Karpas-422 (cell line): ENCODE data around the gene PRKCH. TPM values are rescaled to one million over a fixed set of nuclear protein-coding genes. Genes with fewer than 3 reads are reported as not detected.

Experiments
- DNase-seq: peaks from one replicate; pipeline ENCODE4 v3.0.0-alpha.2; 2015
- H2AFZ ChIP-seq: fragments of 200-600 bp; sonication (generic); 2 replicates; pipeline ENCODE4 v1.6.1; 2014; ENCODE audit warnings: antibody characterized with exemption, low read length, mixed read lengths
- H3K27ac ChIP-seq: fragments of 200-600 bp; sonication (generic); 2 replicates; pipeline ENCODE4 v1.5.1; 2014; ENCODE audit warnings: mild to moderate bottlenecking, low read length, moderate library complexity
- H3K27me3 ChIP-seq: fragments of 200-600 bp; sonication (generic); 2 replicates; pipeline ENCODE4 v1.6.1; 2014; ENCODE audit warnings: low read length, mixed read lengths
- H3K36me3 ChIP-seq: fragments of 200-600 bp; sonication (generic); 2 replicates; pipeline ENCODE4 v1.6.1; 2014; ENCODE audit warnings: low read length, mixed read lengths; ENCODE audit not compliant: insufficient read depth
- H3K4me1 ChIP-seq: fragments of 200-600 bp; sonication (generic); 2 replicates; pipeline ENCODE4 v1.6.1; 2014; ENCODE audit warnings: mild to moderate bottlenecking, low read length, mixed read lengths
- H3K4me2 ChIP-seq: fragments of 200-600 bp; sonication (generic); 2 replicates; pipeline ENCODE4 v1.6.1; 2014; ENCODE audit warnings: low read length, low read depth, mild to moderate bottlenecking; ENCODE audit not compliant: poor library complexity, severe bottlenecking
- H3K4me3 ChIP-seq: fragments of 200-600 bp; sonication (generic); 2 replicates; pipeline ENCODE4 v1.5.1; 2014; ENCODE audit warnings: mild to moderate bottlenecking, antibody characterized with exemption, low read length, mixed read lengths
- H3K79me2 ChIP-seq: fragments of 200-600 bp; sonication (generic); 2 replicates; pipeline ENCODE4 v1.6.1; 2014; ENCODE audit warnings: mild to moderate bottlenecking, low read length, mixed read lengths
- H3K9ac ChIP-seq: fragments of 200-600 bp; sonication (generic); 2 replicates; pipeline ENCODE4 v1.6.0; 2014; ENCODE audit warnings: low read length
- H3K9me2 ChIP-seq: fragments of 200-600 bp; sonication (generic), shearing (Covaris generic); replicated peaks from 2 replicates; pipeline ENCODE4 v1.6.0; 2014; ENCODE audit warnings: mild to moderate bottlenecking, low read length, moderate library complexity; ENCODE audit not compliant: insufficient read depth
- H3K9me3 ChIP-seq: fragments of 300-700, 200-600 bp; sonication (generic); 2 replicates; pipeline ENCODE4 v1.6.1; 2014; ENCODE audit warnings: low read length, mixed read lengths
- H4K20me1 ChIP-seq: fragments of 200-600 bp; sonication (generic); 2 replicates; pipeline ENCODE4 v1.6.1; 2014; ENCODE audit warnings: mild to moderate bottlenecking, antibody characterized with exemption, low read length, low read depth; ENCODE audit not compliant: insufficient read depth
- total RNA-seq: library from RNA; depleted of rRNA; stranded (reverse); fragments of >200 nt; shearing (Covaris generic); gene quantifications from 2 replicates; pipeline ENCODE4 v1.2.3, GENCODE V29; 2014; ENCODE audit warnings: low replicate concordance

Gene PRKCH
- total RNA-seq, 1 experiment from 2014 or later = 7.0 TPM

DNA sequence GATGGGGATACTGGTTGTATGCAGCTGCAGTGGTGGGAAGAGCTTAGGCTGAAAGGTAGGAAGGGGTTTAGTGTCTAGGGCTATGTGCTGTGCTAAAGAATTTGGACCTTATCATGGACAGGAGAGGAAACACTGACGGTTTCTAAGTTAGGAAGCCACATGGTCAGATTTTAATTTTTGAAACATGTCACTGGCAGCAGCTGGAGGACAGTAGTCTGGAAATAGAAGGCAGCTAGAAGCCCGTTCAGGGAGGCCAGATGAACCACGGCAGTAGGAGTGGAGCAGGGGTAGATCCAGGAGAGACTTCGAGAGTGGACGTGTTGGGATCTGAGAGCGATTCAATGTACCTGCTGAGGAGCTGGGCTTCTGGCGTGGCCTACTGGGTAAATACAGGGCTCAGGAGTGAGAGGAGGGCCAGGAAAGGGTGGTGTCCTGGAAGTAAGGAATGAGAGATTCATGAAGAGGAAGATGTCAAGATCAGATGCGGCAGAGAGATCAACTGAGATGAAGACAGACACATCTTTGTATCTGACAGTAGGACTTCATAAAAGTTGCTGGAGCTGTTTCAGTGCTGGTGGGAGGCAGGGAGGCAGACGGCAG is 64.9 kb downstream of the PRKCH start:
- DNase-seq = no peak

DNA sequence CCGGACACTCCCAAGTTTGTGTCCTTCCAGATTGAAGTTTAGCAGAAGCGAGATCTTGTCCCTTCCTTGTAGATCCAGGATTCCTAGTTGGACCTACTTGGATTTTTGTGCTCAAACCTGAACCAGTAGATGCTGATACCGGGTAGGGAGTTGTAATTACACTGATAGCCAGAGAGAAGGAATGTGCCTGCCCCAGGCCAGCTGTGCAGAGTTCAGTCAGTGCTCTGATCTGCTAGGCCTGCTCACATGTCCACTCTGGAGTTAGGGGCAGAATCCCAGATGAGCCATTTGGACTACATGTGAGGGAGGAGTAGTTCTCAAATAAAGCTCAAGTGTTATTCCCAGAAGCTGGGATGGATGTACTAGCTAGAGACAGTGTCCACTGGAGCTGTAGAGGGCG is 65.7 kb downstream of the PRKCH start:
- H3K36me3 ChIP-seq = no peaks in the 10 kb centered on the region
- no peaks in the 10 kb centered on the region for H3K9me3 ChIP-seq
- H3K9me2 ChIP-seq = no peaks in the 10 kb centered on the region
- H3K4me1 ChIP-seq = peaks cover 35% of the 10 kb centered on the region
- no peaks in the 10 kb centered on the region for H3K79me2 ChIP-seq
- no peak for DNase-seq
- no peak overlapping the region for H3K27ac ChIP-seq
- no peak overlapping the region for H3K9ac ChIP-seq
- no peak overlapping the region for H3K4me2 ChIP-seq
- H2AFZ ChIP-seq = no peak overlapping the region
- no peaks in the 10 kb centered on the region; the same call in 1 of the 2 replicates for H4K20me1 ChIP-seq
- no peak overlapping the region for H3K4me3 ChIP-seq
- H3K27me3 ChIP-seq = no peaks in the 10 kb centered on the region; the same call in 1 of the 2 replicates

More for the DNA sequence above, 64.9 kb downstream of the PRKCH start:
- H3K27me3 ChIP-seq = no peaks in the 10 kb centered on the region; the same call in 1 of the 2 replicates
- H3K79me2 ChIP-seq = no peaks in the 10 kb centered on the region
- no peak overlapping the region for H3K4me2 ChIP-seq
- H4K20me1 ChIP-seq = no peaks in the 10 kb centered on the region; the same call in 1 of the 2 replicates
- H3K36me3 ChIP-seq = no peaks in the 10 kb centered on the region
- no peak overlapping the region for H3K4me3 ChIP-seq
- no peaks in the 10 kb centered on the region for H3K9me2 ChIP-seq
- no peak overlapping the region for H3K9ac ChIP-seq
- H3K4me1 ChIP-seq = peaks cover 31% of the 10 kb centered on the region
- no peak overlapping the region for H3K27ac ChIP-seq
- no peaks in the 10 kb centered on the region for H3K9me3 ChIP-seq
- no peak overlapping the region for H2AFZ ChIP-seq

DNA sequence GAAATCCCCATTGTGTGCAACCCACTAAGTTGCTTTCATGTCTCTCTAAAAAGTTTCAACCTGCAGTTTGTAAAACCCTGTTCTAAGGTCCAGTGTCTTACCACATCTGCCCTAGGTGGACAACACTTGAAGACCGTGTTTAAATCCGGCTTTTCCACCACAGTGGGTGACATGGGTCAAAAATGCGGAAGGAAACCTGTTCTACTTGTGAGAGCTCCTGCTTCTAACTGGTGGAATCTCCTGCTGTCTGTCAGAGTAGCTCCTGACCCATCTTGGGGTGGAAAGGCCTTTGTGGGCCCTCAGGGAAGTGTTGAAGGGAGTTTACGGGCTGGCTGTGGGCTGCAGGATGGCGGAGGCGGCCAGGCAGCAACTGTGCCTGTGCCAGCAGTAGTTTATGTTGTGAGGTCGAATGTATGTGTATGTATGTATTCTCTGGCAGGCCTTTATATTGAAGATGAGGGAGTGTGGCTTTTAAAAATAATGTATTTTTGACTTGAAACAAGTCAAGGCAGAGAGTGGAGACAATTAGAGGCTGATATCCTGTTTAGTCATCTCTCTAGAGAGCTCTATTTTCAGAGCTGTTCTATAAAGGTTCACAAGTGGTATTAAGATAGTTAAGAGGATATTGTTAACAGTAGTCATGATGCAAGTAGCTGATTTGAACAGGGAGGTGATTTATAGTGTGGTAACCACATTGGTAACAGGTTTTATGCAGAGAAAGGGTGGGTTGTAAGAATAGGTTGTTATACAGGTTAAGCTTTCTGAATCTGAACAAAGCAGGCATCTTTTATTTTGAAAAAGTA is 67.0 kb downstream of the PRKCH start:
- H3K9me3 ChIP-seq = no peaks in the 10 kb centered on the region
- H3K36me3 ChIP-seq = no peaks in the 10 kb centered on the region
- H3K4me3 ChIP-seq = peak overlapping the region; percentile 39
- 0 out of 2 replicates have a peak overlapping the region, but pooled peaks have one; percentile 22 for H2AFZ ChIP-seq
- H4K20me1 ChIP-seq = no peaks in the 10 kb centered on the region; the same call in 1 of the 2 replicates
- no peaks in the 10 kb centered on the region; the same call in 1 of the 2 replicates for H3K27me3 ChIP-seq
- H3K27ac ChIP-seq = peak overlapping the region; percentile 50
- H3K4me1 ChIP-seq = peaks cover 40% of the 10 kb centered on the region
- H3K79me2 ChIP-seq = no peaks in the 10 kb centered on the region
- H3K9me2 ChIP-seq = no peaks in the 10 kb centered on the region
- peak overlapping the region; percentile 36 for H3K9ac ChIP-seq
- peak overlapping the region; percentile 64 for H3K4me2 ChIP-seq
- DNase-seq = peak; percentile 88

DNA sequence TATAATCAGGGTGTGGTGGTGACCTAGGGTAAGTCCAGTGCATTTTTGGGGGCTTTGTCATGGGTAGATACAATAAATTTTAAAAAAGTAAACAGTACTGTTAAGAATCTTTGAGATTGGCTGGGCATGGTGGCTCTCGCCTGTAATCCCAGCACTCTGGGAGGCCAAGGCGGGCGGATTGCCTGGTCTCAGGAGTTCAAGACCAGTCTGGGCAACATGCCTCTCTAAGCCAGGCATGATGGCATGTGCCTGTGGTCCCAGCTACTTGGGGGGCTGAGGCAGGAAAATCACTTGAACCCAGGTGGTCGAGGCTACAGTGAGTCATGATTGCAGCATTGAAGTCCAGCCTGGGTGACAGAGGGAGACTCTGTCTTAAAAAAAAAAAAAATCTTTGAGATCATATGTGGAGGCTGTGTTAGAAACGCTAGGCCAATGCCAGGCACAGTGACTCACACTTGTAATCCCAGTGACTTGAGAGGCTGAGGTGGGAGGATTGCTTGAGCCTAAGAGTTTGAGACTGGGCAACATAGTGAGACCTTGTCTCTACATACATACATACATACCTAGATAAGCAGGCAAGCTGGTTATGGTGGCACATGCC is 67.7 kb downstream of the PRKCH start:
- Histone ChIP-seq H4K20me1 (no peaks in the 10 kb centered on the region; the same call in 1 of the 2 replicates), H3K9me2 (no peaks in the 10 kb centered on the region), H2AFZ (no peak overlapping the region), H3K27ac (peak overlapping the region; percentile 50), H3K4me1 (peaks cover 41% of the 10 kb centered on the region), H3K9me3 (no peaks in the 10 kb centered on the region), H3K4me3 (peak overlapping the region; percentile 39), H3K36me3 (no peaks in the 10 kb centered on the region), H3K9ac (peak overlapping the region; percentile 27), H3K79me2 (no peaks in the 10 kb centered on the region), H3K27me3 (no peaks in the 10 kb centered on the region; the same call in 1 of the 2 replicates), H3K4me2 (peak overlapping the region; percentile 64)
- DNase-seq = no peak

DNA sequence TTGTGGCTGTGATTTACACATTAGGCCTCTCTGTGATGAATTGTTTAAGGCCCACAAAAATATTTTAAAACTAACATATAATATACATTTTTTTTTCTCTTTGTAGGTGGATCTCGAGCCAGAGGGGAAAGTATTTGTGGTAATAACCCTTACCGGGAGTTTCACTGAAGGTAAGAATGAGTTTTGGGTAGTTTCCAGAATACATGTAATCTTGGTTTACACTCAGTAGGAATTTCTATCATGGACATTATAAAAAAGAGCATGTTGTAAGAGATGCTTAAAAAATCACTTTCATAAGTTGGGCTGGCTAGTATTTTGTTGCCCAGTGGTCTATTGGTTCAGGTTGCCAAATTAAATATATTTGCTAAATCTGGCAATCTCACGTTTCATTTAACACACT is 69.7 kb downstream of the PRKCH start:
- H3K9me2 ChIP-seq = no peaks in the 10 kb centered on the region
- no peak overlapping the region for H3K27ac ChIP-seq
- no peak for DNase-seq
- H3K4me1 ChIP-seq = peaks cover 38% of the 10 kb centered on the region
- no peaks in the 10 kb centered on the region for H3K79me2 ChIP-seq
- no peak overlapping the region for H3K9ac ChIP-seq
- H3K4me2 ChIP-seq = no peak overlapping the region
- no peaks in the 10 kb centered on the region; the same call in 1 of the 2 replicates for H4K20me1 ChIP-seq
- H3K27me3 ChIP-seq = no peaks in the 10 kb centered on the region; the same call in 1 of the 2 replicates
- no peak overlapping the region for H2AFZ ChIP-seq
- H3K4me3 ChIP-seq = no peak overlapping the region
- no peaks in the 10 kb centered on the region for H3K36me3 ChIP-seq
- H3K9me3 ChIP-seq = no peaks in the 10 kb centered on the region

DNA sequence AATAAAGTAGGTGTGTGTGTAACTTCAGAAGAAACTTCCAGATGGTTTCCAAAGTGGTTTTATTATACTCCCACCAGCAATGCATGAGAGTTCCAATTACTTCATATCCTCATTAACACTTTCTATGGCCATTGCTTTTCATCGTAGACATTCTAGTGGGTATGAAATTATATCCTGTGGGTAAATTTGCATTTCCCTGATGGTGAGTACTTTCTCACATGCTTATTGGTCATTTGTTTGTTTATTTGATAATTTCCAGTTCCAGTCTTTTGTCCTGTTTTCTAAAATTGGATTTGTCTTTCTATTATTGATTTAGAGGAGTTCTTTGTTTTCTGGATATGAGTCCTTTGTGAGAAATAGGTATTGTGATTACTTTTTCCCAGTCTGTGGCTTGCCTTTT is 70.9 kb downstream of the PRKCH start:
- H3K27ac ChIP-seq = no peak overlapping the region
- no peaks in the 10 kb centered on the region for H3K9me2 ChIP-seq
- H3K9me3 ChIP-seq = no peaks in the 10 kb centered on the region
- no peak overlapping the region for H3K4me3 ChIP-seq
- no peak overlapping the region for H3K4me2 ChIP-seq
- H3K9ac ChIP-seq = no peak overlapping the region
- H3K27me3 ChIP-seq = no peaks in the 10 kb centered on the region; the same call in 1 of the 2 replicates
- H3K79me2 ChIP-seq = no peaks in the 10 kb centered on the region
- no peaks in the 10 kb centered on the region for H4K20me1 ChIP-seq
- H3K36me3 ChIP-seq = no peaks in the 10 kb centered on the region
- H3K4me1 ChIP-seq = peaks cover 38% of the 10 kb centered on the region
- H2AFZ ChIP-seq = no peak overlapping the region
- DNase-seq = no peak

DNA sequence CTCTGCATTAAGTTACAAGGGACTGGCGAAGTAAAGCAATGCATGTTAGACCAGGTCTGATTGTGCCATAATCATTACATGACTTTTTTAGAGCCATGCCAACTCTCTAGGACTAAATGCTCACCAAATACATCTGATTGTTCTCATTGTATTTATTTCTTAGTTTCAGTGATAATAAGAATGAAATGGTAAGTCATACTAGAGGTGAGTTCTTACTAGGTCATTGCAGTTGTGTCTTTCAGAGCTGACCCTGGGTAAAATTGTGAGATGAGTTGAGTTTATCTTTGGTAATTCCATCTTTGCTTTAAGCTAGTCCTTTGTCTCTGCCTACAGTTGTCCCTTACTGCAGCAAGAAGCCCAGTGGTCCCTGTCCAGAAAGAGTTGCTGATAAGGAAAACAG is 73.2 kb downstream of the PRKCH start:
- no peak overlapping the region for H3K4me3 ChIP-seq
- no peaks in the 10 kb centered on the region for H3K79me2 ChIP-seq
- H3K4me1 ChIP-seq = peaks cover 18% of the 10 kb centered on the region
- H3K4me2 ChIP-seq = no peak overlapping the region
- H3K9ac ChIP-seq = no peak overlapping the region
- no peak overlapping the region for H2AFZ ChIP-seq
- no peaks in the 10 kb centered on the region for H3K9me2 ChIP-seq
- no peak overlapping the region for H3K27ac ChIP-seq
- no peaks in the 10 kb centered on the region for H3K36me3 ChIP-seq
- no peaks in the 10 kb centered on the region for H3K27me3 ChIP-seq
- H4K20me1 ChIP-seq = no peaks in the 10 kb centered on the region
- no peak for DNase-seq
- no peaks in the 10 kb centered on the region for H3K9me3 ChIP-seq

DNA sequence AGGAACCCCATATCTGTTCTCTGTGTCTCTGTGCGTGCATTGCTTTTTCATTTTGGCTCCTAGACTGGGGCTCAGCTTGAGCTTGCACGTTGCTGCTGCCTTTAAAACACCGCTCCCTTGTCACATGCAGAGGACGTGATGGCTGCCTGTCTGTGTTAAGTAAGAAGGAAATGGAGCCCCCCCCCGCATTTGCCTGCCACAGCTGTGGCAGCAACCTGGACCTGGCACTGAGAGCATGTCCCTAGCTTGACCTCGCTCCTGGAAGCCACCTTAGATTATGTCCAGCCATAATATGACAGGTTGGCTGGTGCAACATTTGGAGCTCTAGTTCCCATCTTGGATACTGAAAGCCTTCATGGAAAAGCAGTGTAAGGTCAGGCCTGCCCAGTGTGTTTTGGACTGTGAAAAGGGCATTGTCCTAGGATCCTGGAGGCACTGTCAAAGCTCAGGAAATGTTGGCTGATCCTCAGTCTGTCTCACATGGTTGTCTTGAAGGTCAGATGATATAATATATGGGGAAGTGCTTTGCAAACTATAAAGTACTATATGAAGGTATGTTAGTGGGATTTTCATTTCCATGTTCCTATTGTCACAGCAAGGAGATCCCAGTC is 73.8 kb downstream of the PRKCH start:
- Histone ChIP-seq H3K4me2 (no peak overlapping the region), H3K79me2 (no peaks in the 10 kb centered on the region), H3K4me1 (peaks cover 18% of the 10 kb centered on the region), H3K36me3 (no peaks in the 10 kb centered on the region), H3K9me3 (no peaks in the 10 kb centered on the region), H2AFZ (no peak overlapping the region), H3K4me3 (no peak overlapping the region), H3K9ac (no peak overlapping the region), H3K27ac (no peak overlapping the region), H3K9me2 (no peaks in the 10 kb centered on the region), H3K27me3 (no peaks in the 10 kb centered on the region), H4K20me1 (no peaks in the 10 kb centered on the region)
- DNase-seq = no peak
